Measurements from ENCODE around the gene TIMELESS. TPM values are rescaled to one million over a fixed set of nuclear protein-coding genes. Genes with fewer than 3 reads are reported as not detected.

Gene TIMELESS
- total and polyA plus RNA-seq, 4 donors = 7.3 to 11.2 (median 9.0) TPM

GRCh38 chr12:56487448-56488040 lies 38.3 kb upstream of the TIMELESS start:
- DNase-seq = peak; percentile 29 to 50 (median 46)

GRCh38 chr12:56486694-56487093 lies 37.5 kb upstream of the TIMELESS start:
- H3K9ac ChIP-seq (ENCODE audit: insufficient read depth in 1 of 2, low read length in 2 of 2) = no peak overlapping the region
- DNase-seq = no peak
- H3K9me3 ChIP-seq (ENCODE audit: control insufficient read depth in 4 of 4, insufficient read depth in 3 of 4, low read length in 3 of 4) = no peaks in the 10 kb centered on the region
- H3K27me3 ChIP-seq (ENCODE audit: control insufficient read depth in 3 of 3, insufficient read depth in 3 of 3, low read length in 2 of 3) = peaks cover 0 to 30% (median 29%) of the 10 kb centered on the region in 3 donors
- WGBS, 2 donors = 84 to 85% methylated on average over 12 of the region's 12 CpGs
- no peak for ATAC-seq (ENCODE audit: insufficient read depth, low FRiP score)
- H3K4me3 ChIP-seq = no peak overlapping the region
- H3K27ac ChIP-seq (ENCODE audit: low read depth in 1 of 2, low read length in 1 of 2) = no peak overlapping the region
- TF ChIP-seq CTCF (IDR thresholded peaks at IDR 0.05; ENCODE audit: control extremely low read depth, extremely low read depth) = no peak
- H3K36me3 ChIP-seq (ENCODE audit: control insufficient read depth in 4 of 4, insufficient read depth in 4 of 4, low read length in 4 of 4) = no peaks in the 10 kb centered on the region
- peaks cover 0 to 14% (median 5%) of the 10 kb centered on the region in 5 donors for H3K4me1 ChIP-seq (ENCODE audit: control insufficient read depth in 5 of 5, insufficient read depth in 5 of 5, low read length in 5 of 5)

More at GRCh38 chr12:56487448-56488040, 38.3 kb upstream of the TIMELESS start:
- peaks cover 0 to 32% (median 30%) of the 10 kb centered on the region in 3 donors for H3K27me3 ChIP-seq (ENCODE audit: control insufficient read depth in 3 of 3, insufficient read depth in 3 of 3, low read length in 2 of 3)
- 6 to 9% methylated on average over 41 to 44 of the region's 44 CpGs for WGBS, 2 donors
- H3K4me3 ChIP-seq = peak overlapping the region; percentile 18
- no peak for TF ChIP-seq CTCF (IDR thresholded peaks at IDR 0.05; ENCODE audit: control extremely low read depth, extremely low read depth)
- peak; percentile 54 for ATAC-seq (ENCODE audit: insufficient read depth, low FRiP score)
- H3K4me1 ChIP-seq (ENCODE audit: control insufficient read depth in 5 of 5, insufficient read depth in 5 of 5, low read length in 5 of 5) = peaks cover 0 to 14% (median 5%) of the 10 kb centered on the region in 5 donors
- H3K9ac ChIP-seq (ENCODE audit: insufficient read depth in 1 of 2, low read length in 2 of 2) = peak overlapping the region in 1 of 2 donors; percentile 42
- H3K27ac ChIP-seq (ENCODE audit: low read depth in 1 of 2, low read length in 1 of 2) = peak overlapping the region in 1 of 2 donors; percentile 5
- H3K9me3 ChIP-seq (ENCODE audit: control insufficient read depth in 4 of 4, insufficient read depth in 3 of 4, low read length in 3 of 4) = no peaks in the 10 kb centered on the region
- no peaks in the 10 kb centered on the region for H3K36me3 ChIP-seq (ENCODE audit: control insufficient read depth in 4 of 4, insufficient read depth in 4 of 4, low read length in 4 of 4)

GRCh38 chr12:56484566-56484965 lies 35.3 kb upstream of the TIMELESS start:
- 90% methylated on average over 1 of the region's 1 CpG for WGBS, 2 donors
- no peak for DNase-seq
- Histone ChIP-seq H3K36me3 (ENCODE audit: control insufficient read depth in 4 of 4, insufficient read depth in 4 of 4, low read length in 4 of 4) (no peaks in the 10 kb centered on the region), H3K4me1 (ENCODE audit: control insufficient read depth in 5 of 5, insufficient read depth in 5 of 5, low read length in 5 of 5) (peaks cover 0 to 14% (median 5%) of the 10 kb centered on the region in 5 donors), H3K27ac (ENCODE audit: low read depth in 1 of 2, low read length in 1 of 2) (no peak overlapping the region), H3K4me3 (no peak overlapping the region), H3K27me3 (ENCODE audit: control insufficient read depth in 3 of 3, insufficient read depth in 3 of 3, low read length in 2 of 3) (peaks cover 0 to 24% (median 16%) of the 10 kb centered on the region in 3 donors), H3K9ac (ENCODE audit: insufficient read depth in 1 of 2, low read length in 2 of 2) (no peak overlapping the region), H3K9me3 (ENCODE audit: control insufficient read depth in 4 of 4, insufficient read depth in 3 of 4, low read length in 3 of 4) (no peaks in the 10 kb centered on the region)
- no peak for TF ChIP-seq CTCF (IDR thresholded peaks at IDR 0.05; ENCODE audit: control extremely low read depth, extremely low read depth)
- ATAC-seq (ENCODE audit: insufficient read depth, low FRiP score) = no peak
